SK-N-SH (cell line): ENCODE results near the gene LBHD1.

Experiments used
- EZH2phosphoT487 ChIP-seq: fragments of 200-600 bp; sonication (generic); IDR thresholded peaks from 2 replicates; pipeline ENCODE4 v1.6.1; 2017; ENCODE audit warnings: low read depth, mixed run types, mild to moderate bottlenecking, antibody characterized with exemption, moderate library complexity, borderline replicate concordance
- POLR2AphosphoS5 ChIP-seq: IDR thresholded peaks from 2 replicates; pipeline ENCODE4 v1.6.1; 2012; ENCODE audit warnings: low read depth, low read length
- TAF1 ChIP-seq: IDR thresholded peaks from 2 replicates; pipeline ENCODE4 v1.6.1; 2012; ENCODE audit warnings: low read depth, mild to moderate bottlenecking, low read length, moderate library complexity, borderline replicate concordance
- TF ChIP-seq, protein P1 (sequence below): fragments of 200-600 bp; sonication (generic); IDR thresholded peaks from 2 replicates; pipeline ENCODE4 v1.6.1; 2017; ENCODE audit warnings: antibody characterized with exemption, mild to moderate bottlenecking, moderate library complexity
- TF ChIP-seq, protein P2 (sequence below): IDR thresholded peaks from 2 replicates; pipeline ENCODE4 v1.4.0; 2012; ENCODE audit warnings: low read depth
- TF ChIP-seq, protein P3 (sequence below): IDR thresholded peaks from 2 replicates; pipeline ENCODE4 v1.6.1; 2012; ENCODE audit warnings: mild to moderate bottlenecking, low read depth, low read length, moderate library complexity

DNA sequence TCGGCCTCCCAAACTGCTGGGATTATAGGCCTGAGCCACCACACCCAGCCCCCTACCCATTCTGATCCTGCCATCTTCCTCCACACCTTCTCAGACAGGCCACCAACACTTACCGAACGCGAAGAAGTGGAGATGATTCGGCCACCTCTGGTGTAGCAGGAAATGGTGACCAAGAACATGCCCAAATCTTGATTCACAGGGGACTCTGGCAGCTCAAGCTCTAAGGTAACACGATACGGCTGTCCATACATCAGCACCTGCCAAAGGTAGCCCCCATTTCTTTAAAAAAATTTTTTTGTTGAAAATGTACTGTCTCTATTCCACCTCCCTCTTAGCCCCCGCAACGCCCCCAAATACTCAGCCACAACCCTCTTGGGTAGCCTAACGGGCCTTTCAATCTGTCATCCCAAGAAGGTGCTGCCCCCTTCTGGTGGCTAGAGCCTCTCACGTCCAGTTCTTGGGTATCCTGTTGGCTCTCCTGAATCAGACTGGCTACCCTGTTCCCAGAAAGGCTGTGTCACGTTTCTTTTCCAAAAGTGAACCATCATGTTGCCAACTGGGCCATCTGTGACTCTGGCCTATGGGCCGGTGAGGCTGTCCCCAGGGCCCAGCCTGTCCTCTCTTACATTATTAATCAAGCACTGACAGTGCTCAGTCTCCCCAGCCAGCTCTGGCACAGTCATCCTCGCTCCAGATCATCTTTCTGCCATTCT, 22.5 kb upstream of the LBHD1 start:
- TF ChIP-seq, protein P1, sequence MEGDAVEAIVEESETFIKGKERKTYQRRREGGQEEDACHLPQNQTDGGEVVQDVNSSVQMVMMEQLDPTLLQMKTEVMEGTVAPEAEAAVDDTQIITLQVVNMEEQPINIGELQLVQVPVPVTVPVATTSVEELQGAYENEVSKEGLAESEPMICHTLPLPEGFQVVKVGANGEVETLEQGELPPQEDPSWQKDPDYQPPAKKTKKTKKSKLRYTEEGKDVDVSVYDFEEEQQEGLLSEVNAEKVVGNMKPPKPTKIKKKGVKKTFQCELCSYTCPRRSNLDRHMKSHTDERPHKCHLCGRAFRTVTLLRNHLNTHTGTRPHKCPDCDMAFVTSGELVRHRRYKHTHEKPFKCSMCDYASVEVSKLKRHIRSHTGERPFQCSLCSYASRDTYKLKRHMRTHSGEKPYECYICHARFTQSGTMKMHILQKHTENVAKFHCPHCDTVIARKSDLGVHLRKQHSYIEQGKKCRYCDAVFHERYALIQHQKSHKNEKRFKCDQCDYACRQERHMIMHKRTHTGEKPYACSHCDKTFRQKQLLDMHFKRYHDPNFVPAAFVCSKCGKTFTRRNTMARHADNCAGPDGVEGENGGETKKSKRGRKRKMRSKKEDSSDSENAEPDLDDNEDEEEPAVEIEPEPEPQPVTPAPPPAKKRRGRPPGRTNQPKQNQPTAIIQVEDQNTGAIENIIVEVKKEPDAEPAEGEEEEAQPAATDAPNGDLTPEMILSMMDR = peak; percentile 87
- no peak for TF ChIP-seq EZH2phosphoT487
- TF ChIP-seq, protein P2, sequence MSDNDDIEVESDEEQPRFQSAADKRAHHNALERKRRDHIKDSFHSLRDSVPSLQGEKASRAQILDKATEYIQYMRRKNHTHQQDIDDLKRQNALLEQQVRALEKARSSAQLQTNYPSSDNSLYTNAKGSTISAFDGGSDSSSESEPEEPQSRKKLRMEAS = no peak
- TF ChIP-seq POLR2AphosphoS5 = no peak
- TF ChIP-seq, protein P3, sequence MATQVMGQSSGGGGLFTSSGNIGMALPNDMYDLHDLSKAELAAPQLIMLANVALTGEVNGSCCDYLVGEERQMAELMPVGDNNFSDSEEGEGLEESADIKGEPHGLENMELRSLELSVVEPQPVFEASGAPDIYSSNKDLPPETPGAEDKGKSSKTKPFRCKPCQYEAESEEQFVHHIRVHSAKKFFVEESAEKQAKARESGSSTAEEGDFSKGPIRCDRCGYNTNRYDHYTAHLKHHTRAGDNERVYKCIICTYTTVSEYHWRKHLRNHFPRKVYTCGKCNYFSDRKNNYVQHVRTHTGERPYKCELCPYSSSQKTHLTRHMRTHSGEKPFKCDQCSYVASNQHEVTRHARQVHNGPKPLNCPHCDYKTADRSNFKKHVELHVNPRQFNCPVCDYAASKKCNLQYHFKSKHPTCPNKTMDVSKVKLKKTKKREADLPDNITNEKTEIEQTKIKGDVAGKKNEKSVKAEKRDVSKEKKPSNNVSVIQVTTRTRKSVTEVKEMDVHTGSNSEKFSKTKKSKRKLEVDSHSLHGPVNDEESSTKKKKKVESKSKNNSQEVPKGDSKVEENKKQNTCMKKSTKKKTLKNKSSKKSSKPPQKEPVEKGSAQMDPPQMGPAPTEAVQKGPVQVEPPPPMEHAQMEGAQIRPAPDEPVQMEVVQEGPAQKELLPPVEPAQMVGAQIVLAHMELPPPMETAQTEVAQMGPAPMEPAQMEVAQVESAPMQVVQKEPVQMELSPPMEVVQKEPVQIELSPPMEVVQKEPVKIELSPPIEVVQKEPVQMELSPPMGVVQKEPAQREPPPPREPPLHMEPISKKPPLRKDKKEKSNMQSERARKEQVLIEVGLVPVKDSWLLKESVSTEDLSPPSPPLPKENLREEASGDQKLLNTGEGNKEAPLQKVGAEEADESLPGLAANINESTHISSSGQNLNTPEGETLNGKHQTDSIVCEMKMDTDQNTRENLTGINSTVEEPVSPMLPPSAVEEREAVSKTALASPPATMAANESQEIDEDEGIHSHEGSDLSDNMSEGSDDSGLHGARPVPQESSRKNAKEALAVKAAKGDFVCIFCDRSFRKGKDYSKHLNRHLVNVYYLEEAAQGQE = no peak
- TF ChIP-seq TAF1 = no peak
